GM23248 (cell line): ENCODE data around the gene NDUFA3. TPM values are rescaled to one million over a fixed set of nuclear protein-coding genes. Genes with fewer than 3 reads are reported as not detected.
"Not testable (repeated sequence)": the region's sequence is repeated elsewhere in the genome, so short reads cannot be mapped to it uniquely, and the experiment has no call there.

Experiments
- DNase-seq: peaks from one replicate; pipeline ENCODE4 v3.0.0-alpha.2; 2015
- H2AFZ ChIP-seq: fragments of 200-600 bp; sonication (generic); 2 replicates; pipeline ENCODE4 v1.6.1; 2016; ENCODE audit warnings: antibody characterized with exemption
- H3F3A ChIP-seq: fragments of 200-600 bp; sonication (generic); 2 replicates; pipeline ENCODE4 v1.6.1; 2016; ENCODE audit warnings: mild to moderate bottlenecking, antibody characterized with exemption, mixed run types; ENCODE audit not compliant: insufficient read depth
- H3K27ac ChIP-seq: fragments of 200-600 bp; sonication (generic); 2 replicates; pipeline ENCODE4 v1.5.1; 2016; ENCODE audit warnings: mild to moderate bottlenecking
- H3K27me3 ChIP-seq: fragments of 200-600 bp; sonication (generic); replicated peaks from 2 replicates; pipeline ENCODE4 v1.6.1; 2016; ENCODE audit warnings: mild to moderate bottlenecking; ENCODE audit not compliant: insufficient read depth
- H3K36me3 ChIP-seq: fragments of 200-600 bp; sonication (generic); 2 replicates; pipeline ENCODE4 v1.6.1; 2016; ENCODE audit warnings: low read depth, mild to moderate bottlenecking
- H3K4me1 ChIP-seq: fragments of 200-600 bp; sonication (generic); 2 replicates; pipeline ENCODE4 v1.6.1; 2016; ENCODE audit warnings: mild to moderate bottlenecking; ENCODE audit not compliant: insufficient read depth
- H3K4me2 ChIP-seq: fragments of 200-600 bp; sonication (generic); one replicate; pipeline ENCODE4 v1.6.1; 2016; ENCODE audit warnings: mild to moderate bottlenecking; ENCODE audit not compliant: unreplicated experiment
- H3K4me3 ChIP-seq: fragments of 200-600 bp; sonication (generic); 2 replicates; pipeline ENCODE4 v1.5.1; 2016; ENCODE audit warnings: mild to moderate bottlenecking
- H3K79me2 ChIP-seq: fragments of 200-600 bp; sonication (generic); 2 replicates; pipeline ENCODE4 v1.6.1; 2016; ENCODE audit warnings: mild to moderate bottlenecking; ENCODE audit not compliant: insufficient read depth
- H3K9ac ChIP-seq: fragments of 200-600 bp; sonication (generic); 2 replicates; pipeline ENCODE4 v1.6.1; 2016; ENCODE audit warnings: mild to moderate bottlenecking
- H3K9me2 ChIP-seq: fragments of 200-600 bp; sonication (generic); 2 replicates; pipeline ENCODE4 v1.6.1; 2016; ENCODE audit warnings: mixed run types, mild to moderate bottlenecking, moderate library complexity; ENCODE audit not compliant: insufficient read depth
- H3K9me3 ChIP-seq: fragments of 200-600 bp; sonication (generic); one replicate; pipeline ENCODE4 v1.6.1; 2017; ENCODE audit warnings: low read depth
- H4K20me1 ChIP-seq: fragments of 200-600 bp; sonication (generic); 2 replicates; pipeline ENCODE4 v1.6.0; 2016; ENCODE audit not compliant: insufficient read depth
- EZH2 ChIP-seq: fragments of 200-600 bp; sonication (generic); IDR thresholded peaks from 2 replicates; pipeline ENCODE4 v1.6.1; 2018; ENCODE audit warnings: antibody characterized with exemption, mild to moderate bottlenecking; ENCODE audit not compliant: insufficient read depth, poor library complexity, severe bottlenecking
- EZH2phosphoT487 ChIP-seq: fragments of 200-600 bp; sonication (generic); IDR thresholded peaks from 2 replicates; pipeline ENCODE4 v1.6.1; 2018; ENCODE audit warnings: antibody characterized with exemption, moderate library complexity, mild to moderate bottlenecking, low read depth; ENCODE audit not compliant: insufficient read depth
- WGBS, 2 experiments: methylation state at CpG; one replicate each; pipeline ENCODE4 v1.1.6; 2015 to 2017; ENCODE audit warnings: low lambda C conversion rate in 2 of 2, low coverage in 1 of 2; ENCODE audit errors: missing lambda C conversion rate in 2 of 2; 5-methylcytosine and 5-hydroxymethylcytosine counted together
- in situ Hi-C: fragments of 300-500 bp; cut with MboI; formaldehyde crosslinking; loops from 2 replicates; pipeline ENCODE4 v1.15.0; 2020
- polyA plus RNA-seq: library from polyadenylated mRNA; unstranded; fragments of >200 nt; fragmentation: Nextera tagmentation; extraction: Ambion mirVana; gene quantifications from 2 replicates; pipeline ENCODE4 v1.2.1, GENCODE V29; 2016
- total RNA-seq: library from RNA; depleted of rRNA; stranded (reverse); fragments of >200 nt; shearing (Covaris generic); gene quantifications from 2 replicates; pipeline ENCODE4 v1.2.3, GENCODE V29; 2014

Gene NDUFA3
- total and polyA plus RNA-seq, 2 experiments from 2014 or later, result 15.1 to 198 TPM

DNA sequence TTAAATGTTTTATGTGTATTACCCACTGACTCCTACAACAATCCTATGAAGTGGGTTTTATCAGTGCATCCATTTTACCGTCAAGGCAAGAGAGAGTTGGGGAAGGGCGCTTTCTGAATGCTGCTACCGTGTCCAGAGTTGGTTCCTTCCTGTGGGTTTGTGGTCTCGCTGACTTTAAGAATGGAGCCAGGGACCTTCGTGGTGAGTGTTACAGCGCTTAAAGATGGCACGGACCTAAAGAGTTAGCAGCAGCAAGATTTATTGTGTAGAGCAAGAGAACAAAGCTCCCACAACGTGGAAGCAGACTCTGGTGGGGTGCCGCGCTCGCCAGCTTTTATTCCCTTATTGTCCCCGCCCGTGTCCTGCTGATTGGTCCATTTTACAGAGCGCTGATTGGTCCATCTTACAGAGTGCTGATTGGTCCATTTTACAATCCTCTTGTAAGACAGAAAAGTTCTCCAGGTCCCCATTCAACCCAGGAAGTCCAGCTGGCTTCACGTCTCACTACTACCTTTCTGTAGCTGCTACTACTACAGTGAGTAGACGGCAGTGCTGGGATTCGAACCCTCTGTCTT is 8.1 kb upstream of the NDUFA3 start:
- 79 to 81% methylated on average over 17 of the region's 17 CpGs for WGBS, 2 experiments
- H3K4me2 ChIP-seq, result no peak overlapping the region

DNA sequence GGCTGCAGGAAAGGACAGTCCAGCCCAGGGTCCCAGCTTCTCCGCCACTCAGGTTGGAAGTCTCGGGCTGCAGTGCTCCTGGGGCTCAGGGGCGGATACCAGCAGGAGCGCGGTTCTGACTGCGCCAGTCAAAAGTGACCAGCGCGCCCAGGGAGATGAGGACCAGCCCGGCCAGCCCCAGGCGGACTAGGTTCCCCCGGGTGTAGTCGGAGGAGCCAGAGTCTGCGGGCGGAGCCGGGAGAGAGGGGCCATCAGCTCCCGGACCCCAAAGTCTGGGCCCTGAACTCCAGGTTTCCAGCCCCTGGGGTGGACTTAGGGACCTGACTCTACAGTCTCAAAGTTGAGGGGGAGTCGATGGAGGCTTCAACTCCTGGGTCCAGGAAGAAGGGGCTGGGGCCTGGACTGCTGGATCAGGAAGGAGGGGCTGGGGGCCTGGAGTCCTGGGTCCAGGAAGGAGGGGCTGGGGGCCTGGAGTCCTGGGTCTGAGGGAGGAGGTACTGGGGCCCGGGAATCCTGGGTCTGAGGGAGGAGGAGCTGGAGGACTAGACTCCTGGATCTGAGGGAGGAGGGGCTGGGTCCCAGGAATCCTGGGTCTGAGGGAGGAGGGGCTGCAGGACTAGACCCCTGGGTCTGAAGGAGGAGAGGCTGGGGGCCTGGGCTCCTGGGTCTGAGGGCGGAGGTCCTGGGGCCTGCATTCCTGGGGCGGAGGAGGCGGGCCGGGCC is 7.4 kb upstream of the NDUFA3 start:
- Histone ChIP-seq H3K36me3 (no peaks in the 10 kb centered on the region), H3K27me3 (no peaks in the 10 kb centered on the region), H3K27ac (no peak overlapping the region), H2AFZ (peak overlapping the region; percentile 96), H3K9me3 (no peaks in the 10 kb centered on the region), H3K4me1 (no peaks in the 10 kb centered on the region), H3K9me2 (no peaks in the 10 kb centered on the region), H3K4me3 (peak overlapping the region; percentile 73), H4K20me1 (no peaks in the 10 kb centered on the region), H3K79me2 (no peaks in the 10 kb centered on the region), H3F3A (no peaks in the 10 kb centered on the region), H3K9ac (peak overlapping the region; percentile 25; the same call in 1 of the 2 replicates), H3K4me2 (peak overlapping the region; percentile 60)
- 72 to 86% methylated on average over 19 to 21 of the region's 22 CpGs for WGBS, 2 experiments
- TF ChIP-seq EZH2phosphoT487 (no peak), EZH2 (no peak)
- in situ Hi-C loops, result no loop called here
- no peak for DNase-seq

More for the DNA sequence above, 8.1 kb upstream of the NDUFA3 start:
- in situ Hi-C loops, result no loop called here
- Histone ChIP-seq H3K9me2 (no peaks in the 10 kb centered on the region), H2AFZ (no peak overlapping the region), H3K4me3 (no peak overlapping the region), H3K27ac (no peak overlapping the region), H3K79me2 (no peaks in the 10 kb centered on the region), H3K27me3 (no peaks in the 10 kb centered on the region), H3K4me1 (no peaks in the 10 kb centered on the region), H3K9me3 (no peaks in the 10 kb centered on the region), H3F3A (no peaks in the 10 kb centered on the region), H3K9ac (no peak overlapping the region), H4K20me1 (no peaks in the 10 kb centered on the region), H3K36me3 (no peaks in the 10 kb centered on the region)
- TF ChIP-seq EZH2phosphoT487, result no peak
- TF ChIP-seq EZH2, result no peak
- DNase-seq, result no peak

DNA sequence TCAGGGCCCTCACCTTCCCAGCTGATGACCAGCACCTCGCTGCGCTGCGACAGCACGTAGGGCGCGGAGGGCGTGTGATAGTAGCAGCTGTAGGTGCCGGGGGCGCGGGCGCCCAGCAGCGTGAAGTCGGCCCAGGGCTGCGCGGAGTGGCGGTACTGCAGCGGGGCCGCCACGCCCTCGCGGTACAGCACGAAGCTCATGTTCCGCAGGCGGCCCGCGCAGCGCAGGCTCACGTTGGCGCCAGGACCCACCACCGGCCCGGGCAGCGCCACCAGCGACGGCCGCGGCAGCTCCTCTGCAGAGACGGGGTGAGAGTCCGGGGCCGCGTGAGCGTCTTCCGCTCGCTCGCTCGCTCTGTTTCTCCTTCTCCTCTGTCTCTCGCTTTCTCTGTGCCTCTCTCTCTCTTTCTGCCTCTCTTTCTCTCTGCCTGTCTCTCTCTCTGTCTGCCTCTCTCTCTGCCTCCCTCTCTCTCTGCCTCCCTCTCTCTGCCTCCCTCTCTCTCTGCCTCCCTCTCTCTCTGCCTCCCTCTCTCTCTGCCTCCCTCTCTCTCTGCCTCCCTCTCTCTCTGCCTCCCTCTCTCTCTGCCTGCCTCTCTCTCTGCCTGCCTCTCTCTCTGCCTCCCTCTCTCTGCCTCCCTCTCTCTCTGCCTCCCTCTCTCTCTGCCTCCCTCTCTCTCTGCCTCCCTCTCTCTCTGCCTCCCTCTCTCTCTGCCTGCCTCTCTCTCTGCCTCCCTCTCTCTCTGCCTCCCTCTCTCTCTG is 6.6 kb upstream of the NDUFA3 start:
- in situ Hi-C loops, H3K4me1 ChIP-seq: not testable (repeated sequence)
- 2% methylated on average over 31 to 38 of the region's 46 CpGs for whole genome bisulfite sequencing, 2 experiments

DNA sequence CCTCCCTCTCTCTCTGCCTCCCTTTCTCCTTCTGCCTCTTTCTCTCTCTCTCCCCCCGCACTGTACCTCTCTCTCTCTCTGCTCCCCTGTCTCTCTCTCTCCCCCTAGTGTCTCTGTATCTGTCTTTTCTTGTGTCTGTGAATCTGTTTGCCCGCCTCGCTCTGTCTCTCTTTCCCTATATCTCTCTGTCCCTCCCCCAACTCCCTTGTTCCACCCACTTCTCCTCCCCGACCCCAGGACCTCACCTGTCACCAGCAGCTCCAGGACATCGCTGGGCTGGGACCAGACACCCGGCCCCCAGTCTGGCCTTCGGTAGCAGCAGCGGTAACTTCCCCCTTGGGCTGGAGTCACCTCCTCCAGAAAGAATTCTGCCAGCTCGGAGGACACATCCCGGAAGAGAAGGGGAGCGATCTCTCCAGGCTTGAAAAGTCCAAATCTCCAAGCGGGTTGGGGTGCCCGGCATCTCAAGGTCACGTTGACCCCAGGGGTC is 6.0 kb upstream of the NDUFA3 start:
- WGBS, 2 experiments, result 11 to 14% methylated on average over 10 to 14 of the region's 14 CpGs
- in situ Hi-C loops, result no loop called here
- Histone ChIP-seq H3K9me2 (no peaks in the 10 kb centered on the region), H3K27me3 (no peaks in the 10 kb centered on the region), H3K4me1 (no peaks in the 10 kb centered on the region), H4K20me1 (no peaks in the 10 kb centered on the region), H3K4me3 (peak overlapping the region; percentile 73), H3K4me2 (peak overlapping the region; percentile 91), H3K36me3 (no peaks in the 10 kb centered on the region), H3K27ac (peak overlapping the region; percentile 22; the same call in 1 of the 2 replicates), H3F3A (no peaks in the 10 kb centered on the region), H3K79me2 (no peaks in the 10 kb centered on the region), H3K9ac (peak overlapping the region; percentile 72), H3K9me3 (no peaks in the 10 kb centered on the region), H2AFZ (peak overlapping the region; percentile 96)
- peak; percentile 66 for DNase-seq
- TF ChIP-seq EZH2 (no peak), EZH2phosphoT487 (no peak)

More for the DNA sequence above, 6.6 kb upstream of the NDUFA3 start:
- not testable (repeated sequence) for H3K79me2 ChIP-seq, H3F3A ChIP-seq, H3K27me3 ChIP-seq, H3K9me2 ChIP-seq, H3K27ac ChIP-seq, H3K36me3 ChIP-seq, H3K9me3 ChIP-seq, H4K20me1 ChIP-seq
- DNase-seq, result peak; percentile 79
- H2AFZ ChIP-seq, result peak overlapping the region; percentile 96
- H3K9ac ChIP-seq, result peak overlapping the region; percentile 25; the same call in 1 of the 2 replicates
- peak overlapping the region; percentile 60 for H3K4me2 ChIP-seq
- peak overlapping the region; percentile 73 for H3K4me3 ChIP-seq
